ENCODE measurements around the gene PLIN5. TPM values are rescaled to one million over a fixed set of nuclear protein-coding genes. Genes with fewer than 3 reads are reported as not detected.
A peak's percentile ranks its signal among the peaks of the same experiment; 100 is the strongest.
"Not testable (repeated sequence)": the region's sequence is repeated elsewhere in the genome, so short reads cannot be mapped to it uniquely, and the experiment has no call there.

PLIN5 gene
- polyA plus RNA-seq, 1 donor (not counting 4 experiments of a cell fraction or from before 2014, with no cell fraction given): not detected

GRCh38 chr19:4567584-4568071 is 32.6 kb upstream of the PLIN5 start:
- H3K27ac ChIP-seq (ENCODE audit: control insufficient read depth, insufficient read depth, low read length): no peak overlapping the region
- H3K4me1 ChIP-seq (ENCODE audit: control insufficient read depth, extremely low read depth, insufficient read depth, low read length): peaks cover 4% of the 10 kb centered on the region
- no peak overlapping the region for H3K4me2 ChIP-seq (ENCODE audit: control insufficient read depth, extremely low read depth, insufficient read depth, low read depth, low read length)
- no peaks in the 10 kb centered on the region for H3K9me1 ChIP-seq (ENCODE audit: control insufficient read depth, extremely low read depth, insufficient read depth, low read length)
- DNase-seq (ENCODE audit: low read depth, low spot score) (no peak), FAIRE-seq (no peak)
- no peak overlapping the region for H3K9ac ChIP-seq (ENCODE audit: control insufficient read depth, extremely low read depth, insufficient read depth, low read length)
- H3K27me3 ChIP-seq (ENCODE audit: control insufficient read depth, extremely low read depth, insufficient read depth, low read length): no peaks in the 10 kb centered on the region
- H2AFZ ChIP-seq (ENCODE audit: control insufficient read depth, low read length): no peak overlapping the region
- H3K4me3 ChIP-seq (ENCODE audit: control insufficient read depth in 2 of 3, extremely low read depth in 1 of 3, insufficient read depth in 2 of 3, low read depth in 1 of 3, low read length in 3 of 3): no peak overlapping the region
- TF ChIP-seq CTCF (optimal IDR thresholded peaks at IDR 0.05 in 1 of 3, IDR thresholded peaks at IDR 0.05 in 1 of 3, conservative IDR thresholded peaks at IDR 0.05 in 1 of 3; ENCODE audit: extremely low read depth in 1 of 3, insufficient read depth in 2 of 3, low read length in 3 of 3) (peak; percentile 90 to 97 (median 93)), EZH2 (IDR thresholded peaks at IDR 0.05; ENCODE audit: low read length) (no peak)
- H3K9me3 ChIP-seq (ENCODE audit: control insufficient read depth, low read depth, low read length): no peaks in the 10 kb centered on the region
- no peaks in the 10 kb centered on the region for H3K79me2 ChIP-seq (ENCODE audit: control insufficient read depth, insufficient read depth, low read length)
- H4K20me1 ChIP-seq (ENCODE audit: control insufficient read depth, extremely low read depth, insufficient read depth, low read length): no peaks in the 10 kb centered on the region
- H3K36me3 ChIP-seq (ENCODE audit: control insufficient read depth in 2 of 2, extremely low read depth in 1 of 2, insufficient read depth in 2 of 2, low read length in 2 of 2): no peaks in the 10 kb centered on the region
- dilution Hi-C loops (cut with MboI; ENCODE audit: extremely low pct_ligation_motif_present, low sequenced_read_pairs): no loop called here

GRCh38 chr19:4566402-4567051 is 31.5 kb upstream of the PLIN5 start:
- H3K27ac ChIP-seq (ENCODE audit: control insufficient read depth, insufficient read depth, low read length): no peak overlapping the region
- H3K27me3 ChIP-seq (ENCODE audit: control insufficient read depth, extremely low read depth, insufficient read depth, low read length): no peaks in the 10 kb centered on the region
- H3K4me1 ChIP-seq (ENCODE audit: control insufficient read depth, extremely low read depth, insufficient read depth, low read length): peaks cover 4% of the 10 kb centered on the region
- FAIRE-seq (no peak), DNase-seq (ENCODE audit: low read depth, low spot score) (no peak)
- H3K9me3 ChIP-seq (ENCODE audit: control insufficient read depth, low read depth, low read length): no peaks in the 10 kb centered on the region
- no peaks in the 10 kb centered on the region for H3K36me3 ChIP-seq (ENCODE audit: control insufficient read depth in 2 of 2, extremely low read depth in 1 of 2, insufficient read depth in 2 of 2, low read length in 2 of 2)
- no peak overlapping the region for H3K9ac ChIP-seq (ENCODE audit: control insufficient read depth, extremely low read depth, insufficient read depth, low read length)
- no peaks in the 10 kb centered on the region for H3K9me1 ChIP-seq (ENCODE audit: control insufficient read depth, extremely low read depth, insufficient read depth, low read length)
- no peaks in the 10 kb centered on the region for H4K20me1 ChIP-seq (ENCODE audit: control insufficient read depth, extremely low read depth, insufficient read depth, low read length)
- no peak overlapping the region for H2AFZ ChIP-seq (ENCODE audit: control insufficient read depth, low read length)
- TF ChIP-seq CTCF (optimal IDR thresholded peaks at IDR 0.05 in 1 of 3, IDR thresholded peaks at IDR 0.05 in 1 of 3, conservative IDR thresholded peaks at IDR 0.05 in 1 of 3; ENCODE audit: extremely low read depth in 1 of 3, insufficient read depth in 2 of 3, low read length in 3 of 3) (no peak), EZH2 (IDR thresholded peaks at IDR 0.05; ENCODE audit: low read length) (no peak)
- no peaks in the 10 kb centered on the region for H3K79me2 ChIP-seq (ENCODE audit: control insufficient read depth, insufficient read depth, low read length)
- H3K4me2 ChIP-seq (ENCODE audit: control insufficient read depth, extremely low read depth, insufficient read depth, low read depth, low read length): no peak overlapping the region
- no peak overlapping the region for H3K4me3 ChIP-seq (ENCODE audit: control insufficient read depth in 2 of 3, extremely low read depth in 1 of 3, insufficient read depth in 2 of 3, low read depth in 1 of 3, low read length in 3 of 3)
- dilution Hi-C loops (cut with MboI; ENCODE audit: extremely low pct_ligation_motif_present, low sequenced_read_pairs): no loop called here

GRCh38 chr19:4563562-4563961 is 28.5 kb upstream of the PLIN5 start:
- H3K27ac ChIP-seq (ENCODE audit: control insufficient read depth, insufficient read depth, low read length); H3K9me3 ChIP-seq (ENCODE audit: control insufficient read depth, low read depth, low read length); DNase-seq (ENCODE audit: low read depth, low spot score); H3K4me2 ChIP-seq (ENCODE audit: control insufficient read depth, extremely low read depth, insufficient read depth, low read depth, low read length); H2AFZ ChIP-seq (ENCODE audit: control insufficient read depth, low read length); H3K4me3 ChIP-seq (ENCODE audit: control insufficient read depth in 2 of 3, extremely low read depth in 1 of 3, insufficient read depth in 2 of 3, low read depth in 1 of 3, low read length in 3 of 3); H3K27me3 ChIP-seq (ENCODE audit: control insufficient read depth, extremely low read depth, insufficient read depth, low read length); H3K36me3 ChIP-seq (ENCODE audit: control insufficient read depth in 2 of 2, extremely low read depth in 1 of 2, insufficient read depth in 2 of 2, low read length in 2 of 2); dilution Hi-C loops (cut with MboI; ENCODE audit: extremely low pct_ligation_motif_present, low sequenced_read_pairs); H3K4me1 ChIP-seq (ENCODE audit: control insufficient read depth, extremely low read depth, insufficient read depth, low read length); H3K79me2 ChIP-seq (ENCODE audit: control insufficient read depth, insufficient read depth, low read length); H4K20me1 ChIP-seq (ENCODE audit: control insufficient read depth, extremely low read depth, insufficient read depth, low read length); H3K9me1 ChIP-seq (ENCODE audit: control insufficient read depth, extremely low read depth, insufficient read depth, low read length); FAIRE-seq; H3K9ac ChIP-seq (ENCODE audit: control insufficient read depth, extremely low read depth, insufficient read depth, low read length): not testable (repeated sequence)

- dilution Hi-C loops (cut with MboI; ENCODE audit: extremely low pct_ligation_motif_present, low sequenced_read_pairs); H3K4me3 ChIP-seq (ENCODE audit: control insufficient read depth in 2 of 3, extremely low read depth in 1 of 3, insufficient read depth in 2 of 3, low read depth in 1 of 3, low read length in 3 of 3); DNase-seq (ENCODE audit: low read depth, low spot score); H3K9ac ChIP-seq (ENCODE audit: control insufficient read depth, extremely low read depth, insufficient read depth, low read length); H3K79me2 ChIP-seq (ENCODE audit: control insufficient read depth, insufficient read depth, low read length); H4K20me1 ChIP-seq (ENCODE audit: control insufficient read depth, extremely low read depth, insufficient read depth, low read length); H3K27me3 ChIP-seq (ENCODE audit: control insufficient read depth, extremely low read depth, insufficient read depth, low read length); H2AFZ ChIP-seq (ENCODE audit: control insufficient read depth, low read length); H3K9me3 ChIP-seq (ENCODE audit: control insufficient read depth, low read depth, low read length); FAIRE-seq; H3K4me1 ChIP-seq (ENCODE audit: control insufficient read depth, extremely low read depth, insufficient read depth, low read length); H3K9me1 ChIP-seq (ENCODE audit: control insufficient read depth, extremely low read depth, insufficient read depth, low read length); H3K4me2 ChIP-seq (ENCODE audit: control insufficient read depth, extremely low read depth, insufficient read depth, low read depth, low read length); H3K27ac ChIP-seq (ENCODE audit: control insufficient read depth, insufficient read depth, low read length); H3K36me3 ChIP-seq (ENCODE audit: control insufficient read depth in 2 of 2, extremely low read depth in 1 of 2, insufficient read depth in 2 of 2, low read length in 2 of 2): not testable (repeated sequence)
These were observed 27.1 kb upstream of the PLIN5 start for GRCh38 chr19:4562085-4562484.

All from keratinocyte (primary cell).